Activated naive CD4-positive, alpha-beta T cell treated with anti-CD3 and anti-CD28 coated beads for 36 hours (primary cell): ENCODE data around the gene CCDC59. TPM values are rescaled to one million over a fixed set of nuclear protein-coding genes. Genes with fewer than 3 reads are reported as not detected.

Experiments used
- CTCF ChIA-PET: fragments of 350-600 bp; sonication (Branson Sonifier 250); formaldehyde crosslinking; loops from one replicate; lab custom pipeline; 2021; ENCODE audit warnings: antibody characterized with exemption; lab: Charles Lee
- DNase-seq: peaks from one replicate; pipeline ENCODE4 v3.0.0-alpha.2; 2020
- H3K27ac Mint-ChIP-seq: one replicate; pipeline ENCODE4 v1.8.0; 2021; ENCODE audit warnings: mild to moderate bottlenecking, mixed read lengths
- H3K27me3 Mint-ChIP-seq: one replicate; pipeline ENCODE4 v1.8.0; 2021; ENCODE audit warnings: low read depth, mixed read lengths
- H3K36me3 Mint-ChIP-seq: one replicate; pipeline ENCODE4 v1.8.0; 2021; ENCODE audit warnings: low read depth, mixed read lengths
- H3K4me1 Mint-ChIP-seq: one replicate; pipeline ENCODE4 v1.8.0; 2021; ENCODE audit warnings: low read depth, mixed read lengths
- H3K4me3 Mint-ChIP-seq: one replicate; pipeline ENCODE4 v1.8.0; 2021; ENCODE audit warnings: mild to moderate bottlenecking, moderate library complexity, mixed read lengths
- H3K9me3 Mint-ChIP-seq: one replicate; pipeline ENCODE4 v1.8.0; 2021; ENCODE audit warnings: mixed read lengths
- intact Hi-C: fragments of 100-400 bp; cut with micrococcal nuclease; formaldehyde crosslinking; loops from one replicate; pipeline ENCODE4 v1.15.1; 2023
- total RNA-seq, 2 experiments: library from RNA; stranded (reverse); gene quantifications; one replicate each; pipeline ENCODE4 v1.2.3, GENCODE V29; 2021

CCDC59 gene
- total RNA-seq, 2 experiments from 2014 or later, result 87.1 to 93.3 TPM

- peak overlapping the region; percentile 96 for H3K27ac Mint-ChIP-seq
- peak; percentile 11 for DNase-seq
These were observed 910 bp upstream of the CCDC59 start for GRCh38 chr12:82359115-82359478.

GRCh38 chr12:82357845-82358199, 365 bp downstream of the CCDC59 start:
- H3K4me3 Mint-ChIP-seq, result peak overlapping the region; percentile 93
- CTCF ChIA-PET, result interaction anchor here (0.5 to 1.2 kb wide), 11 partner anchors 11 to 714 kb away, joined by 3 to 4 read pairs (median 3); no protein-coding TSS in a partner anchor
- no peaks in the 10 kb centered on the region for H3K9me3 Mint-ChIP-seq
- H3K4me1 Mint-ChIP-seq, result peaks cover 42% of the 10 kb centered on the region
- H3K27ac Mint-ChIP-seq, result peak overlapping the region; percentile 96
- no peaks in the 10 kb centered on the region for H3K27me3 Mint-ChIP-seq
- peaks cover 37% of the 10 kb centered on the region for H3K36me3 Mint-ChIP-seq
- no peak for DNase-seq
- intact Hi-C loops, result loop anchor here (1.0 to 5.0 kb wide), 6 partner anchors 328 to 714 kb away; partner anchors contain the start of genes PPFIA2 and TMTC2

More at GRCh38 chr12:82359115-82359478, 910 bp upstream of the CCDC59 start:
- Mint-ChIP-seq H3K4me3 (peak overlapping the region; percentile 93), H3K36me3 (peaks cover 31% of the 10 kb centered on the region), H3K4me1 (peaks cover 47% of the 10 kb centered on the region), H3K27me3 (no peaks in the 10 kb centered on the region), H3K9me3 (no peaks in the 10 kb centered on the region)
- intact Hi-C loops, result loop anchor here (5.0 kb wide), 2 partner anchors 417 to 562 kb away; no protein-coding TSS in a partner anchor
- CTCF ChIA-PET, result interaction anchor here (0.6 to 1.2 kb wide), 5 partner anchors 8 to 717 kb away, joined by 3 to 5 read pairs (median 3); no protein-coding TSS in a partner anchor

GRCh38 chr12:82357340-82357739, 847 bp downstream of the CCDC59 start:
- peaks cover 42% of the 10 kb centered on the region for H3K4me1 Mint-ChIP-seq

GRCh38 chr12:82351390-82351789, 6.8 kb downstream of the CCDC59 start:
- Mint-ChIP-seq H3K36me3 (peaks cover 36% of the 10 kb centered on the region), H3K9me3 (no peaks in the 10 kb centered on the region), H3K4me3 (no peak overlapping the region), H3K4me1 (peaks cover 15% of the 10 kb centered on the region), H3K27me3 (no peaks in the 10 kb centered on the region), H3K27ac (no peak overlapping the region)
- CTCF ChIA-PET, result no interaction called here
- intact Hi-C loops, result no loop called here
- DNase-seq, result no peak

More at GRCh38 chr12:82357340-82357739, 847 bp downstream of the CCDC59 start:
- peak overlapping the region; percentile 93 for H3K4me3 Mint-ChIP-seq
- intact Hi-C loops, result loop anchor here (5.0 kb wide), 2 partner anchors 415 to 560 kb away; no protein-coding TSS in a partner anchor
- DNase-seq, result no peak
- no peaks in the 10 kb centered on the region for H3K9me3 Mint-ChIP-seq
- H3K27ac Mint-ChIP-seq, result peak overlapping the region; percentile 96
- peaks cover 37% of the 10 kb centered on the region for H3K36me3 Mint-ChIP-seq
- CTCF ChIA-PET, result interaction anchor here (0.5 to 1.8 kb wide), 5 partner anchors 17 to 746 kb away, joined by 3 to 4 read pairs (median 3); no protein-coding TSS in a partner anchor
- H3K27me3 Mint-ChIP-seq, result no peaks in the 10 kb centered on the region

GRCh38 chr12:82350161-82350560, 8.0 kb downstream of the CCDC59 start:
- no peak overlapping the region for H3K27ac Mint-ChIP-seq

GRCh38 chr12:82329508-82329907, 28.7 kb downstream of the CCDC59 start:
- Mint-ChIP-seq H3K27me3 (no peaks in the 10 kb centered on the region), H3K4me1 (no peaks in the 10 kb centered on the region), H3K4me3 (no peak overlapping the region), H3K36me3 (no peaks in the 10 kb centered on the region), H3K27ac (no peak overlapping the region), H3K9me3 (no peaks in the 10 kb centered on the region)
- CTCF ChIA-PET, result interaction anchor here (0.6 to 0.7 kb wide), 4 partner anchors 27 to 1567 kb away, joined by 3 read pairs; no protein-coding TSS in a partner anchor
- DNase-seq, result no peak
- intact Hi-C loops, result loop anchor here (10.0 kb wide), 2 partner anchors 335 to 1915 kb away; no protein-coding TSS in a partner anchor

More at GRCh38 chr12:82350161-82350560, 8.0 kb downstream of the CCDC59 start:
- intact Hi-C loops, result no loop called here
- Mint-ChIP-seq H3K27me3 (no peaks in the 10 kb centered on the region), H3K4me1 (peaks cover 2% of the 10 kb centered on the region), H3K9me3 (no peaks in the 10 kb centered on the region), H3K36me3 (peaks cover 26% of the 10 kb centered on the region), H3K4me3 (no peak overlapping the region)
- DNase-seq, result no peak
- CTCF ChIA-PET, result no interaction called here

GRCh38 chr12:82327861-82328260, 30.3 kb downstream of the CCDC59 start:
- Mint-ChIP-seq H3K36me3 (no peaks in the 10 kb centered on the region), H3K4me3 (no peak overlapping the region), H3K27me3 (no peaks in the 10 kb centered on the region), H3K4me1 (no peaks in the 10 kb centered on the region), H3K27ac (no peak overlapping the region), H3K9me3 (no peaks in the 10 kb centered on the region)
- CTCF ChIA-PET, result no interaction called here
- DNase-seq, result no peak
- intact Hi-C loops, result loop anchor here (1.0 to 10.0 kb wide), 3 partner anchors 333 to 1913 kb away; no protein-coding TSS in a partner anchor

- Mint-ChIP-seq H3K9me3 (no peaks in the 10 kb centered on the region), H3K4me1 (no peaks in the 10 kb centered on the region), H3K4me3 (no peak overlapping the region), H3K36me3 (no peaks in the 10 kb centered on the region), H3K27ac (no peak overlapping the region), H3K27me3 (no peaks in the 10 kb centered on the region)
- intact Hi-C loops, result loop anchor here (1.0 to 10.0 kb wide), 3 partner anchors 332 to 1912 kb away; no protein-coding TSS in a partner anchor
- CTCF ChIA-PET, result interaction anchor here (0.6 kb wide), 1 partner anchor 825 kb away, joined by 3 read pairs; no protein-coding TSS in a partner anchor
- DNase-seq, result no peak
These were observed 31.2 kb downstream of the CCDC59 start for GRCh38 chr12:82326905-82327503.

GRCh38 chr12:82325540-82326336, 32.4 kb downstream of the CCDC59 start:
- CTCF ChIA-PET, result no interaction called here
- H3K36me3 Mint-ChIP-seq, result no peaks in the 10 kb centered on the region
- intact Hi-C loops, result loop anchor here (10.0 kb wide), 2 partner anchors 331 to 1911 kb away; no protein-coding TSS in a partner anchor
- no peaks in the 10 kb centered on the region for H3K9me3 Mint-ChIP-seq
- DNase-seq, result no peak
- no peaks in the 10 kb centered on the region for H3K27me3 Mint-ChIP-seq
- no peak overlapping the region for H3K4me3 Mint-ChIP-seq
- H3K4me1 Mint-ChIP-seq, result no peaks in the 10 kb centered on the region
- H3K27ac Mint-ChIP-seq, result no peak overlapping the region

- CTCF ChIA-PET, result no interaction called here
- no peaks in the 10 kb centered on the region for H3K9me3 Mint-ChIP-seq
- no peak for DNase-seq
- no peaks in the 10 kb centered on the region for H3K36me3 Mint-ChIP-seq
- no peak overlapping the region for H3K27ac Mint-ChIP-seq
- no peaks in the 10 kb centered on the region for H3K4me1 Mint-ChIP-seq
- intact Hi-C loops, result no loop called here
- no peak overlapping the region for H3K4me3 Mint-ChIP-seq
- H3K27me3 Mint-ChIP-seq, result peaks cover 9% of the 10 kb centered on the region
These were observed 38.9 kb downstream of the CCDC59 start for GRCh38 chr12:82319276-82319675.

GRCh38 chr12:82314406-82314892, 43.7 kb downstream of the CCDC59 start:
- CTCF ChIA-PET, result no interaction called here
- no peak overlapping the region for H3K27ac Mint-ChIP-seq
- no peaks in the 10 kb centered on the region for H3K4me1 Mint-ChIP-seq
- peaks cover 2% of the 10 kb centered on the region for H3K9me3 Mint-ChIP-seq
- peaks cover 10% of the 10 kb centered on the region for H3K27me3 Mint-ChIP-seq
- intact Hi-C loops, result no loop called here
- DNase-seq, result no peak
- no peaks in the 10 kb centered on the region for H3K36me3 Mint-ChIP-seq
- no peak overlapping the region for H3K4me3 Mint-ChIP-seq
